ENCODE results near the gene DUSP6.

DUSP6 gene

DNA sequence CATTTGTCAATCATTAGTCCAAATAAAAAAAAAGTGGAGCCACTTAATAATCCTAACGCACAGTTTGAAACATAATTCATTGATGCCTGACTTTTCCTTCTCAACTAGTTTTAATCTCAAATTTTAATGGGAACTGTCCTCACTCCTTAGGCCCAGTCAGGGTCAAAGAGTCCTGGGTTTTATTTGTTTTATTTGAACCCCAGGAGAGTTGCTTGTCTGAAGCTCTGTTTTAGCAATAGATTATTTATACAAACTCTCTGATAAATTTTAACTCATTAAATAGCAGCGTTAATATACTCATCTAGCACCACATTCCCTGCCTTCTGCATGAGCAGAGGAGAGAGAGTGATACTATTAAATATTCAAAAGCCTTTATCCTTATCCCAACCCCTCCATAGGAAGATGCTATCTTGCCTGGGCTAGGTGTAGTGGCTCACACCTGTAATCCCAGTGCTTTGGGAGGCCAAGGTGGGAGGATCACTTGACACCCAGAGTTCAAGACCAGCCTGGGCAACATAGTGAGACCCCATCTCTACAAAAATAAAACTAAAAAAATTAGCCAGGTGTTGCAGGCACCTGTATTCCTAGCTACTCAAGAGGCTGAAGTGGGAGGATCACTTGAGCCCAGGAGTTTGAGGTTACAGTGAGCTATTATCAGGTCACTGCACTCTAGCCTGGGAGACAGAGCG lies 14.5 kb upstream of the DUSP6 start:
- H3K27ac ChIP-seq = no peak overlapping the region
- TF ChIP-seq, protein P1, sequence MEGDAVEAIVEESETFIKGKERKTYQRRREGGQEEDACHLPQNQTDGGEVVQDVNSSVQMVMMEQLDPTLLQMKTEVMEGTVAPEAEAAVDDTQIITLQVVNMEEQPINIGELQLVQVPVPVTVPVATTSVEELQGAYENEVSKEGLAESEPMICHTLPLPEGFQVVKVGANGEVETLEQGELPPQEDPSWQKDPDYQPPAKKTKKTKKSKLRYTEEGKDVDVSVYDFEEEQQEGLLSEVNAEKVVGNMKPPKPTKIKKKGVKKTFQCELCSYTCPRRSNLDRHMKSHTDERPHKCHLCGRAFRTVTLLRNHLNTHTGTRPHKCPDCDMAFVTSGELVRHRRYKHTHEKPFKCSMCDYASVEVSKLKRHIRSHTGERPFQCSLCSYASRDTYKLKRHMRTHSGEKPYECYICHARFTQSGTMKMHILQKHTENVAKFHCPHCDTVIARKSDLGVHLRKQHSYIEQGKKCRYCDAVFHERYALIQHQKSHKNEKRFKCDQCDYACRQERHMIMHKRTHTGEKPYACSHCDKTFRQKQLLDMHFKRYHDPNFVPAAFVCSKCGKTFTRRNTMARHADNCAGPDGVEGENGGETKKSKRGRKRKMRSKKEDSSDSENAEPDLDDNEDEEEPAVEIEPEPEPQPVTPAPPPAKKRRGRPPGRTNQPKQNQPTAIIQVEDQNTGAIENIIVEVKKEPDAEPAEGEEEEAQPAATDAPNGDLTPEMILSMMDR (IDR thresholded peaks at IDR 0.05) = no peak
- TF ChIP-seq ZFX (IDR thresholded peaks at IDR 0.05; ENCODE audit: borderline replicate concordance) = no peak

DNA sequence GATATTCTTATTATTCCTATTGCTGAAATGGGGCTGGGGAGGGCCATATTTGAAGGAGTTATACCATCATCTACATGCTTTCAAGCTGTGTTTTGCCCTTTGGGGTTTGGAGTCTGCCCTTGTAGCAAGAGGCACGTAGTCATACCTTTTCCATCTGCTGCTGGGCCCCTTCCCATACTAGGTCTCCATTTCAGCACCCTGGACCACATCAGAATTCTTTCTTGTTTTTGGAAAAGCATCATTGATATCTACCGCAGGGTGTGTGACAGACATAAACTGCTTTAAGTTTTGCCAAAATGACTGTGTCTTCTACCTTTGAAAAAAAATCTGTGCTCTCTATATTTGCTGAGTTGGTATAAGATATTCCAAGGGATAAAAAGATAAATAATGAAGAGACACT lies 12.3 kb upstream of the DUSP6 start:
- no peak for TF ChIP-seq ZFX (IDR thresholded peaks at IDR 0.05; ENCODE audit: borderline replicate concordance)
- TF ChIP-seq, protein P1 (IDR thresholded peaks at IDR 0.05) = no peak
- H3K27ac ChIP-seq = no peak overlapping the region

DNA sequence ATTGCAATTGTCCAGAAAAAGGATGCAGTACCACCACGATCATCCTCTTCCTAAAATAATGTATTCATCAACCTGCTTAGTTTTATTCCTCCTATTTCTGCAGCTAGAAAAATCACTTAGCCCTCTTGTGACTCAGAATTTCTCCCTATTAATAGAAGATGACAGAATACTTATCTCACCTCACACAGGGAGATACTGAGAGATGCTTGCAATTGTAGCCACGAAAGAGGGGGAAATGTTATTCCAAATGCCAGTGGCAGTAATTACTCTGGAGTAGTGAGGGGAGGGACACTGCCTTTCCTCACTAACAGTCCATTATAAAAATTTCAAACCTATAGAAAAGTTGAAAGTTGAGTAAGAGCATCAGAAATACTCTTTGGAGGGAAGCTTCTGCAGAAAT lies 11.8 kb upstream of the DUSP6 start:
- H3K27ac ChIP-seq = no peak overlapping the region
- TF ChIP-seq, protein P1 (IDR thresholded peaks at IDR 0.05) = no peak
- no peak for TF ChIP-seq ZFX (IDR thresholded peaks at IDR 0.05; ENCODE audit: borderline replicate concordance)

DNA sequence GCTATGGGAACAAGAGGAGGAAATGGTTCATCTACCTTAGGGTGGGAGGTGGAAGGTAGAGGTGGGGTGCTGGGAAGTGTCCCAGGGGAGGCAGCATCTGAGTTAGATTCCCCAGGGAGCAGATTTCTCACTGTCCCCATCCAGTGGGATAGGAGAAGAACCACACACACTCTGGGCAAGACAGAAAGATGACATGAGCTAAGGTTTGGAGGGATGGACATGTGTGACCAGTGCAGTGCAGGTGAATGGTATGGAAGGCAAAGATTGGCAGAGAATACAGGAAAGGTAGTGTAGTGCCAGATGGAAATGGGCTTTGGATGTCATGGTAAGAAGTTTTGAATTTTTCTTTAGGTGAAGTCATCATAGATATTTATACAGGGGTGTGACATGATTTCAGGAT lies 11.3 kb upstream of the DUSP6 start:
- no peak overlapping the region for H3K27ac ChIP-seq
- TF ChIP-seq, protein P1 (IDR thresholded peaks at IDR 0.05) = no peak
- no peak for TF ChIP-seq ZFX (IDR thresholded peaks at IDR 0.05; ENCODE audit: borderline replicate concordance)

DNA sequence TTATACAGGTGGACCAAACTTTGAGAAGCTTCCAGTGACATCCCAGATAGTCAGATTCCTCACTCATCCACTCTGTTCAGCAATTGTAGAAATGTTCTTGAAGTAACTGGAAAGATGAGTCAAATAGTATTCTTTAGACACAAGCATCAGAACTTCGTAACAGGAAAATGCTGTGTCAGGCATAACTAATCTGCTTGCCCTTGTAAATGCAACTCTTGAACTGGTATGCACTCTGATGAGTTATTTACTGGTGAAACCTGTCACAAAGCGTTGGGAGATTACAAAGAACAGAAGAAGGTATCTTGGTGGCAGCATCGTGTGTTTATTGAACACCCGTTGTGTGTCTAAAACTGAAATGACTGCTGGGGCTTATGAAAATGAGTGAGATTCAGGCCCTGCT lies 10.8 kb upstream of the DUSP6 start:
- TF ChIP-seq, protein P1 (IDR thresholded peaks at IDR 0.05) = no peak
- no peak for TF ChIP-seq ZFX (IDR thresholded peaks at IDR 0.05; ENCODE audit: borderline replicate concordance)
- H3K27ac ChIP-seq = no peak overlapping the region

DNA sequence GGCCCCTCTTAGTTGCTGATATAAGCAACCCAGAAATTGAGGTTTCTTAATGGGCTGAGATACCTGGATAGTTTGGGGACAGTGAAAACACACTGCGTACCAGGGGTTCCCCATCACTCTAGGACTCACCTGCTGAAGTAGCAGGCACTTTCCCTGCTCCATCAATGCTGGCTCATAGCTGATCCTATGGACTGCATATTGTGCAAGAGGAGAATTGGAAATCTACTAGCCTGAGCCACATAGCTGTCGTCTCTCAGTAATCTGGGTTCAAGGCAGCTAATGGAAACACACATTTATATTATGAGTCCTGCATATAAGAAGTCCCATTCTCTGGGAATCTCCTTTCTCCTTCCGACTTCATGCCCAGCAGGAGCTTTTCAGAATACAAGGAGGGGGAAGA lies 7.3 kb upstream of the DUSP6 start:
- TF ChIP-seq, protein P1 (IDR thresholded peaks at IDR 0.05) = no peak
- TF ChIP-seq ZFX (IDR thresholded peaks at IDR 0.05; ENCODE audit: borderline replicate concordance) = no peak
- no peak overlapping the region for H3K27ac ChIP-seq

DNA sequence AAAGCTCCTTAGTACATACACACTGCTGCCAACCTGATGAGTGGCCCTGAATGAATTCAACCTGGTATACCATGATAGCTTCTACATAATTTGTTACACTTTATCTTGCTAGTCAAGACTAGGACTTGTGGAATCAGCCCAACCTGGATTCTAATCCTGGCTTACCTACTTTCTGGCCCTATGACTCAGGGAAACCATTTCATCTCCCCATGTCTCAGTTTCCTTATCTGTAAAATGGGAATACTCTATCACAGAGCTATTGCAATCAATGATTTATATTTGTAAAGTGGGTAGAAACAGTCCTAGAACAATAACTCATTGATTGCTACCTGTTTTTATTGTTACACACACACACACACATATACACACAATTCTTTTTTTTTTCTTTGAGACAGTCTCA lies 6.5 kb upstream of the DUSP6 start:
- H3K27ac ChIP-seq = no peak overlapping the region
- TF ChIP-seq ZFX (IDR thresholded peaks at IDR 0.05; ENCODE audit: borderline replicate concordance) = no peak
- TF ChIP-seq, protein P1 (IDR thresholded peaks at IDR 0.05) = no peak
